Esophagus squamous epithelium (tissue), 4 donors: ENCODE data around the gene PRLHR.

Experiments used
- POLR2A ChIP-seq, 4 donors: fragments of 450-650 bp; IDR thresholded peaks; one replicate each; pipeline ENCODE4 v1.6.1; 2017; ENCODE audit warnings: antibody characterized with exemption in 4 of 4, mild to moderate bottlenecking in 4 of 4, moderate library complexity in 3 of 4
- TF ChIP-seq, protein P1 (sequence below), 6 experiments: fragments of 450-650 bp in 4 of 6; fragments of 200-600 bp in 2 of 6; sonication (generic) in 2 of 6; IDR thresholded peaks; one replicate each; pipeline ENCODE4 v1.5.1; 2016 to 2019; ENCODE audit warnings: antibody characterized with exemption in 6 of 6, mild to moderate bottlenecking in 4 of 6, moderate library complexity in 4 of 6

DNA sequence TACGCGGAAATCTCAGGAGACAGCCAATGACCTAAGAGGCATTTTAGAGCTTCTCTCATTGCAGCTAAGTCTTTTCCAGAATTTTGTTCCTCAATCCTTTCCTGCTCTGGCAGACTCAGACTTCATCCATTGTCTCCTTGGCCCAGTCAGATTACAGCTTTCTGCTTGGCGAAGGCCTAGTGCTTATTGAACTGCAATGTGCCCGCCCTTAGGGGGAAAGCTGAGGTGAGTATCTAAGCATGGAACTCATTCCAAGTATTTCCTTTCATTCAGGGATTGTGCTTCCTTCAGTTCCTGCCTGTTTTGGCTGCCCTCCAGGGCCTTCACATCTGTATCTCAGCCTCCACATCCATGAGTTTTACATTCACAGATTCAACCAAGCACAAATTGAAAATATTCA lies 37.5 kb downstream of the PRLHR start:
- TF ChIP-seq, protein P1, sequence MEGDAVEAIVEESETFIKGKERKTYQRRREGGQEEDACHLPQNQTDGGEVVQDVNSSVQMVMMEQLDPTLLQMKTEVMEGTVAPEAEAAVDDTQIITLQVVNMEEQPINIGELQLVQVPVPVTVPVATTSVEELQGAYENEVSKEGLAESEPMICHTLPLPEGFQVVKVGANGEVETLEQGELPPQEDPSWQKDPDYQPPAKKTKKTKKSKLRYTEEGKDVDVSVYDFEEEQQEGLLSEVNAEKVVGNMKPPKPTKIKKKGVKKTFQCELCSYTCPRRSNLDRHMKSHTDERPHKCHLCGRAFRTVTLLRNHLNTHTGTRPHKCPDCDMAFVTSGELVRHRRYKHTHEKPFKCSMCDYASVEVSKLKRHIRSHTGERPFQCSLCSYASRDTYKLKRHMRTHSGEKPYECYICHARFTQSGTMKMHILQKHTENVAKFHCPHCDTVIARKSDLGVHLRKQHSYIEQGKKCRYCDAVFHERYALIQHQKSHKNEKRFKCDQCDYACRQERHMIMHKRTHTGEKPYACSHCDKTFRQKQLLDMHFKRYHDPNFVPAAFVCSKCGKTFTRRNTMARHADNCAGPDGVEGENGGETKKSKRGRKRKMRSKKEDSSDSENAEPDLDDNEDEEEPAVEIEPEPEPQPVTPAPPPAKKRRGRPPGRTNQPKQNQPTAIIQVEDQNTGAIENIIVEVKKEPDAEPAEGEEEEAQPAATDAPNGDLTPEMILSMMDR (IDR thresholded peaks at IDR 0.05) = no peak
- TF ChIP-seq POLR2A (IDR thresholded peaks at IDR 0.05) = no peak
